Trophoblast cell (in vitro differentiated cells and primary cell): ENCODE data around the gene FHIT.

Source experiments
- DNase-seq, 2 donors: peaks; one replicate each; pipeline ENCODE4 v3.0.0-alpha.2; 2016
- H2AFZ ChIP-seq: 2 replicates; pipeline ENCODE4 v1.6.1; 2013; ENCODE audit warnings: low read length, moderate library complexity, mild to moderate bottlenecking; ENCODE audit not compliant: insufficient read depth, poor library complexity
- H2AK5ac ChIP-seq: 2 replicates; pipeline ENCODE4 v1.6.1; 2013; ENCODE audit warnings: mild to moderate bottlenecking, low read length
- H2BK120ac ChIP-seq: 2 replicates; pipeline ENCODE4 v1.6.1; 2013; ENCODE audit warnings: low read length, mild to moderate bottlenecking, moderate library complexity; ENCODE audit not compliant: insufficient read depth, poor library complexity
- H2BK12ac ChIP-seq: 2 replicates; pipeline ENCODE4 v1.6.1; 2013; ENCODE audit warnings: mild to moderate bottlenecking, low read length, moderate library complexity
- H2BK5ac ChIP-seq: 2 replicates; pipeline ENCODE4 v1.6.1; 2013; ENCODE audit warnings: low read length, low read depth, moderate library complexity, mild to moderate bottlenecking; ENCODE audit not compliant: poor library complexity
- H3K14ac ChIP-seq: 2 replicates; pipeline ENCODE4 v1.6.1; 2013; ENCODE audit warnings: mild to moderate bottlenecking, low read length
- H3K18ac ChIP-seq: 2 replicates; pipeline ENCODE4 v1.6.1; 2013; ENCODE audit warnings: mild to moderate bottlenecking, low read length
- H3K23ac ChIP-seq: 2 replicates; pipeline ENCODE4 v1.6.1; 2013; ENCODE audit warnings: low read length
- H3K27ac ChIP-seq: 2 replicates; pipeline ENCODE4 v1.5.1; 2013; ENCODE audit warnings: low read depth, mild to moderate bottlenecking, inconsistent platforms, low read length, moderate library complexity
- H3K27me3 ChIP-seq: 2 replicates; pipeline ENCODE4 v1.6.1; 2013; ENCODE audit warnings: inconsistent platforms, mild to moderate bottlenecking, low read length, moderate library complexity; ENCODE audit not compliant: insufficient read depth
- H3K36me3 ChIP-seq, 2 experiments: 1 replicate in 1 of 2; 2 replicates in 1 of 2; pipeline ENCODE4 v1.6.1; 2013; ENCODE audit warnings: low read length in 2 of 2, mild to moderate bottlenecking in 2 of 2, moderate library complexity in 1 of 2; ENCODE audit not compliant: insufficient read depth in 2 of 2, control insufficient read depth in 1 of 2
- H3K4ac ChIP-seq: 2 replicates; pipeline ENCODE4 v1.6.1; 2013; ENCODE audit warnings: low read depth, mild to moderate bottlenecking, low read length, moderate library complexity
- H3K4me1 ChIP-seq, 2 experiments: 1 replicate in 1 of 2; 2 replicates in 1 of 2; pipeline ENCODE4 v1.6.1; 2013; ENCODE audit warnings: low read length in 2 of 2, mild to moderate bottlenecking in 2 of 2, moderate library complexity in 1 of 2; ENCODE audit not compliant: insufficient read depth in 2 of 2, control insufficient read depth in 1 of 2
- H3K4me2 ChIP-seq: 2 replicates; pipeline ENCODE4 v1.6.1; 2013; ENCODE audit warnings: inconsistent platforms, mild to moderate bottlenecking, low read length, moderate library complexity
- H3K4me3 ChIP-seq: 2 replicates; pipeline ENCODE4 v1.5.1; 2013; ENCODE audit warnings: mild to moderate bottlenecking, low read depth, low read length, inconsistent platforms
- H3K79me1 ChIP-seq: one replicate; pipeline ENCODE4 v1.6.1; 2013; ENCODE audit warnings: low read length
- H3K79me2 ChIP-seq: 2 replicates; pipeline ENCODE4 v1.6.1; 2013; ENCODE audit warnings: low read length, mild to moderate bottlenecking; ENCODE audit not compliant: control insufficient read depth, insufficient read depth, poor library complexity
- H3K9ac ChIP-seq: 2 replicates; pipeline ENCODE4 v1.6.1; 2013; ENCODE audit warnings: mild to moderate bottlenecking, low read length
- H3K9me3 ChIP-seq: 2 replicates; pipeline ENCODE4 v1.6.1; 2013; ENCODE audit warnings: low read depth, mild to moderate bottlenecking, control low read depth, inconsistent platforms, low read length; ENCODE audit not compliant: insufficient read depth
- H4K12ac ChIP-seq: 2 replicates; pipeline ENCODE4 v1.6.1; 2013; ENCODE audit warnings: low read depth, mild to moderate bottlenecking, low read length, moderate library complexity
- H4K8ac ChIP-seq: 2 replicates; pipeline ENCODE4 v1.6.1; 2013; ENCODE audit warnings: low read depth, mild to moderate bottlenecking, low read length, moderate library complexity
- H4K91ac ChIP-seq: one replicate; pipeline ENCODE4 v1.6.1; 2013; ENCODE audit warnings: low read depth, mild to moderate bottlenecking, low read length, moderate library complexity
- WGBS: extraction: QIAGEN DNeasy Blood & Tissue Kit; methylation state at CpG from one replicate; pipeline ENCODE4 v1.1.7; 2013; ENCODE audit warnings: missing lambda C conversion rate; ENCODE audit not compliant: insufficient read length, insufficient coverage; ENCODE audit errors: extremely low coverage; 5-methylcytosine and 5-hydroxymethylcytosine counted together

The FHIT gene

GRCh38 chr3:60177726-60178125 is 1073.5 kb downstream of the FHIT start:
- no peaks in the 10 kb centered on the region for H3K79me2 ChIP-seq
- WGBS, result no CpG with 5 or more reads among the region's 2 CpGs

DNA sequence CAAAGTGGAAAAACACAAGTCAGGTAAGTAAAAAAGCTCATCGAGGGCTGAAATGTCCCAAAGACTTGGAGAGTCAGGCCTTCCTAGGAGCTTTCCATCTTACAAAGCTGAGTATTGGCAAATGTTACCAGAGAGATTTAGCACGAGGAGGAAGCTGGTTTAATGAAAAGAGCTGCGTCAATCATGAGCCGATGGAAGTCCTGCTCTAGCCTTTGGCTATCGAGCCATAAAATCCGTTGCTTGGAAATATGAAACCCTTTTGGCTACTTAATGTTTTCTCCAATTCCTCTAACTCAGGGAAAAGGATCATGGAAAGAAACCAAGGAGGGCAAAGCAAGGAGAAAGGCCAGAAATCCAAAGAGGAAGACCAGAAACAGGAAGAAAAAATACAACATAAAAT is 1074.6 kb downstream of the FHIT start:
- H3K27me3 ChIP-seq, result no peaks in the 10 kb centered on the region
- H4K8ac ChIP-seq, result no peak overlapping the region
- H3K27ac ChIP-seq, result no peak overlapping the region
- no peak overlapping the region for H4K91ac ChIP-seq
- no peak overlapping the region for H3K4ac ChIP-seq
- no peak overlapping the region for H2AFZ ChIP-seq
- no peak overlapping the region for H3K4me3 ChIP-seq
- H2AK5ac ChIP-seq, result no peak overlapping the region
- no peaks in the 10 kb centered on the region for H3K36me3 ChIP-seq
- H3K79me1 ChIP-seq, result no peaks in the 10 kb centered on the region
- H3K4me1 ChIP-seq, result peaks cover 0 to 2% of the 10 kb centered on the region in 2 experiments
- no peaks in the 10 kb centered on the region for H3K9me3 ChIP-seq
- no peak overlapping the region for H4K12ac ChIP-seq
- H2BK12ac ChIP-seq, result no peak overlapping the region
- H3K14ac ChIP-seq, result no peak overlapping the region
- H3K18ac ChIP-seq, result no peak overlapping the region
- H2BK5ac ChIP-seq, result no peak overlapping the region
- H3K79me2 ChIP-seq, result no peaks in the 10 kb centered on the region
- no peak for DNase-seq
- H2BK120ac ChIP-seq, result no peak overlapping the region
- no peak overlapping the region for H3K4me2 ChIP-seq
- WGBS, result no CpG with 5 or more reads among the region's 6 CpGs
- H3K9ac ChIP-seq, result no peak overlapping the region
- H3K23ac ChIP-seq, result no peak overlapping the region

More at GRCh38 chr3:60177726-60178125, 1073.5 kb downstream of the FHIT start:
- Histone ChIP-seq H3K4me3 (no peak overlapping the region), H3K27ac (no peak overlapping the region), H4K8ac (no peak overlapping the region), H3K23ac (no peak overlapping the region), H3K14ac (no peak overlapping the region), H3K9me3 (no peaks in the 10 kb centered on the region), H2BK12ac (no peak overlapping the region), H3K18ac (no peak overlapping the region), H2AFZ (no peak overlapping the region), H2BK5ac (no peak overlapping the region), H3K27me3 (no peaks in the 10 kb centered on the region), H2AK5ac (no peak overlapping the region), H3K4me1 (peaks cover 0 to 2% of the 10 kb centered on the region in 2 experiments), H3K4me2 (no peak overlapping the region), H3K9ac (no peak overlapping the region), H2BK120ac (no peak overlapping the region), H4K91ac (no peak overlapping the region), H3K36me3 (no peaks in the 10 kb centered on the region), H4K12ac (no peak overlapping the region), H3K4ac (no peak overlapping the region), H3K79me1 (no peaks in the 10 kb centered on the region)
- peak in 1 of 2 donors; percentile 71 for DNase-seq

DNA sequence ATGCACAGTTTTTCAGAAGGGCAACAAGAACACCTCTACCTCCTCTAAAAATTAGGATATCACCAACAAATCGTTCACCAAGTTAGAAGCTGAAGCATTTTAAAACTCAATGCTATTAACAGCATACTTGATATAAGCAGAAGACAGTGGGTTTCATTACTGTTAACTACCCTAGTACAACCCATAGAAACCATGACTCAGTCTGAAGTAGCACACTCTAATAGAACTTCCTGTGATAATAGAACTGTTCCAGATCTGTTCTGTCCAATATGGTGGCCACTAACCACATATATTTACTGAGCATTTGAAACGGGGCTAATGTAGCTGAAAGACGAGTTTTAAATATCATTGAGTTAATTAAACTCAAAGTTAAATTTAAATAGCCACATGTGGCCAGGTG is 1075.6 kb downstream of the FHIT start:
- Histone ChIP-seq H3K14ac (no peak overlapping the region), H3K23ac (no peak overlapping the region), H2AK5ac (no peak overlapping the region), H3K4me1 (peaks cover 0 to 2% of the 10 kb centered on the region in 2 experiments), H4K8ac (no peak overlapping the region), H2AFZ (no peak overlapping the region), H3K27me3 (no peaks in the 10 kb centered on the region), H4K12ac (no peak overlapping the region), H3K18ac (no peak overlapping the region), H2BK12ac (no peak overlapping the region), H2BK5ac (no peak overlapping the region), H3K36me3 (no peaks in the 10 kb centered on the region), H3K9ac (no peak overlapping the region), H2BK120ac (no peak overlapping the region), H3K4me3 (no peak overlapping the region), H4K91ac (no peak overlapping the region), H3K79me1 (no peaks in the 10 kb centered on the region), H3K9me3 (no peaks in the 10 kb centered on the region), H3K79me2 (no peaks in the 10 kb centered on the region), H3K4ac (no peak overlapping the region), H3K4me2 (no peak overlapping the region), H3K27ac (no peak overlapping the region)
- WGBS, result no CpG with 5 or more reads among the region's 3 CpGs
- DNase-seq, result no peak

DNA sequence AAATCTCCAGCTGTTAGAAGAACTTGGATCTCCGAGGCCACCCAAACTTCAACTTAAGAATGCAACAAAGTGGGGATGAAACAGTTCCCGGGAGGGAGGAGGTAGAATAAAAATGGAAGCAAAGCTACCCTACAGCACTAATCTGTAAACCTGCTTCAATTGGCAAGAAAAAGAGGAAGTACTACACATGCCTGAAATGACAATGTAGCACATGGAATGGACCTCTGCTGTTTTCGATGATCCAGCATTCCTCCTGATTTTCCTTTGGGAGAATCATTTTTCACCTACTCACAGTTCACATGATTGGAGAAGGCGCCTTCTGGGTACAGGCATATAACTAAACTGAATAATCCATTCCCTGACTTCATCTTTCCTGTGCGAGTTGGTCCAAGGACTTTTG is 1081.5 kb downstream of the FHIT start:
- no peak for DNase-seq
- no peak overlapping the region for H3K4ac ChIP-seq
- H3K79me1 ChIP-seq, result no peaks in the 10 kb centered on the region
- H2AK5ac ChIP-seq, result no peak overlapping the region
- H2BK120ac ChIP-seq, result no peak overlapping the region
- no CpG with 5 or more reads among the region's 5 CpGs for WGBS
- no peak overlapping the region for H3K23ac ChIP-seq
- no peaks in the 10 kb centered on the region for H3K36me3 ChIP-seq
- H4K91ac ChIP-seq, result no peak overlapping the region
- H3K27ac ChIP-seq, result no peak overlapping the region
- H2AFZ ChIP-seq, result no peak overlapping the region
- H3K27me3 ChIP-seq, result no peaks in the 10 kb centered on the region
- no peak overlapping the region for H3K4me3 ChIP-seq
- no peaks in the 10 kb centered on the region for H3K4me1 ChIP-seq
- H3K14ac ChIP-seq, result no peak overlapping the region
- no peak overlapping the region for H2BK5ac ChIP-seq
- H3K18ac ChIP-seq, result no peak overlapping the region
- H4K8ac ChIP-seq, result no peak overlapping the region
- no peak overlapping the region for H3K4me2 ChIP-seq
- no peak overlapping the region for H2BK12ac ChIP-seq
- H3K79me2 ChIP-seq, result no peaks in the 10 kb centered on the region
- H3K9ac ChIP-seq, result no peak overlapping the region
- no peak overlapping the region for H4K12ac ChIP-seq
- no peaks in the 10 kb centered on the region for H3K9me3 ChIP-seq
